Smooth muscle cell (in vitro differentiated cells): Measurements from ENCODE around the gene ACSM5. TPM values are rescaled to one million over a fixed set of nuclear protein-coding genes. Genes with fewer than 3 reads are reported as not detected.

Experiments
- DNase-seq: peaks from one replicate; lab custom pipeline; 2025; ENCODE audit not compliant: unreplicated experiment; lab: John Stamatoyannopoulos, UW
- H2AFZ ChIP-seq: fragments of 200-600 bp; sonication (generic); 2 replicates; pipeline ENCODE4 v1.6.0; 2016; ENCODE audit warnings: antibody characterized with exemption, low read depth, mild to moderate bottlenecking
- H3F3A ChIP-seq: fragments of 200-600 bp; sonication (generic); 2 replicates; pipeline ENCODE4 v1.6.0; 2017; ENCODE audit warnings: antibody characterized with exemption, low read depth
- H3K27ac ChIP-seq: fragments of 200-600 bp; sonication (generic); 2 replicates; pipeline ENCODE4 v1.5.1; 2016; ENCODE audit warnings: low read depth, mild to moderate bottlenecking
- H3K27me3 ChIP-seq: fragments of 200-600 bp; sonication (generic); 2 replicates; pipeline ENCODE4 v1.6.1; 2016; ENCODE audit warnings: low read depth, mild to moderate bottlenecking
- H3K36me3 ChIP-seq: fragments of 200-600 bp; sonication (generic); 2 replicates; pipeline ENCODE4 v1.5.1; 2016; ENCODE audit warnings: low read depth
- H3K4me1 ChIP-seq: fragments of 200-600 bp; sonication (generic); 2 replicates; pipeline ENCODE4 v1.5.1; 2016; ENCODE audit warnings: low read depth
- H3K4me2 ChIP-seq: fragments of 200-600 bp; sonication (generic); 2 replicates; pipeline ENCODE4 v1.6.0; 2016; ENCODE audit warnings: mild to moderate bottlenecking
- H3K4me3 ChIP-seq: fragments of 200-600 bp; sonication (generic); 2 replicates; pipeline ENCODE4 v1.5.1; 2016; ENCODE audit warnings: mild to moderate bottlenecking
- H3K79me2 ChIP-seq: fragments of 200-600 bp; sonication (generic); 2 replicates; pipeline ENCODE4 v1.6.0; 2016; ENCODE audit warnings: low read depth, mild to moderate bottlenecking
- H3K9ac ChIP-seq: fragments of 200-600 bp; sonication (generic); 2 replicates; pipeline ENCODE4 v1.6.0; 2016; ENCODE audit warnings: low read depth
- H3K9me3 ChIP-seq: fragments of 200-600 bp; sonication (generic); replicated peaks from 2 replicates; pipeline ENCODE4 v1.5.1; 2016; ENCODE audit warnings: low read depth
- H4K20me1 ChIP-seq: fragments of 200-600 bp; sonication (generic); 2 replicates; pipeline ENCODE4 v1.6.0; 2016; ENCODE audit warnings: low read depth
- CTCF ChIP-seq: fragments of 200-600 bp; sonication (generic); IDR thresholded peaks from 2 replicates; pipeline ENCODE4 v1.5.1; 2017; ENCODE audit warnings: borderline replicate concordance, mild to moderate bottlenecking, antibody characterized with exemption; ENCODE audit not compliant: insufficient read depth, poor library complexity, severe bottlenecking
- WGBS: methylation state at CpG from one replicate; pipeline ENCODE4 v1.1.7; 2016; ENCODE audit warnings: low lambda C conversion rate; 5-methylcytosine and 5-hydroxymethylcytosine counted together
- polyA plus RNA-seq: library from polyadenylated mRNA; unstranded; fragments of >200 nt; fragmentation: Nextera tagmentation; extraction: Ambion mirVana; gene quantifications from 2 replicates; pipeline ENCODE4 v1.2.1, GENCODE V29; 2016
- total RNA-seq: library from RNA; depleted of rRNA; stranded (reverse); fragments of >200 nt; gene quantifications from 2 replicates; pipeline ENCODE4 v1.2.3, GENCODE V29; 2014

ACSM5 gene
- total RNA-seq (not detected in 2 replicates), polyA plus RNA-seq (not detected in 2 replicates)

- Histone ChIP-seq H3K9ac (no peak within 1 kb of the TSS), H3K4me1 (no peaks in the 10 kb centered on the region), H2AFZ (no peak within 1 kb of the TSS), H3K36me3 (no peaks in the 10 kb centered on the region), H3K27ac (no peak within 1 kb of the TSS), H3K9me3 (no peaks in the 10 kb centered on the region), H3F3A (no peaks in the 10 kb centered on the region), H3K4me2 (no peak within 1 kb of the TSS), H3K27me3 (no peaks in the 10 kb centered on the region), H4K20me1 (no peaks in the 10 kb centered on the region), H3K79me2 (no peaks in the 10 kb centered on the region), H3K4me3 (no peak within 1 kb of the TSS)
- WGBS, result 54% methylated on average over 5 of the region's 6 CpGs
- DNase-seq, result no peak
- TF ChIP-seq CTCF, result no peak
Observed at GRCh38 chr16:20409398-20410120, at the start of gene ACSM5. Gene ACSM5 (plus strand): TSS chr16:20409534. CDS start chr16:20411485, 1,951 bp downstream.

GRCh38 chr16:20359997-20360396, 49.3 kb upstream of the ACSM5 start:
- no peaks in the 10 kb centered on the region for H3K9me3 ChIP-seq

GRCh38 chr16:20363191-20363590, 46.1 kb upstream of the ACSM5 start:
- H3K27ac ChIP-seq, result no peak overlapping the region
- no peak for DNase-seq
- no peaks in the 10 kb centered on the region for H3K79me2 ChIP-seq
- no peaks in the 10 kb centered on the region for H3F3A ChIP-seq
- no peaks in the 10 kb centered on the region for H4K20me1 ChIP-seq
- H3K36me3 ChIP-seq, result no peaks in the 10 kb centered on the region
- TF ChIP-seq CTCF, result no peak
- peaks cover 3% of the 10 kb centered on the region for H3K27me3 ChIP-seq
- WGBS, result 78% methylated on average over 2 of the region's 2 CpGs
- H2AFZ ChIP-seq, result no peak overlapping the region
- no peak overlapping the region for H3K4me3 ChIP-seq
- H3K4me1 ChIP-seq, result no peaks in the 10 kb centered on the region
- H3K9me3 ChIP-seq, result no peaks in the 10 kb centered on the region
- H3K4me2 ChIP-seq, result no peak overlapping the region
- H3K9ac ChIP-seq, result no peak overlapping the region

More at GRCh38 chr16:20359997-20360396, 49.3 kb upstream of the ACSM5 start:
- DNase-seq, result no peak
- no peaks in the 10 kb centered on the region for H3F3A ChIP-seq
- H4K20me1 ChIP-seq, result no peaks in the 10 kb centered on the region
- no peak overlapping the region for H2AFZ ChIP-seq
- peak; percentile 19 for TF ChIP-seq CTCF
- WGBS, result 36% methylated on average over 2 of the region's 2 CpGs
- no peaks in the 10 kb centered on the region for H3K36me3 ChIP-seq
- no peaks in the 10 kb centered on the region for H3K4me1 ChIP-seq
- H3K4me3 ChIP-seq, result no peak overlapping the region
- no peak overlapping the region for H3K9ac ChIP-seq
- peaks cover 3% of the 10 kb centered on the region for H3K27me3 ChIP-seq
- no peak overlapping the region for H3K27ac ChIP-seq
- no peak overlapping the region for H3K4me2 ChIP-seq
- no peaks in the 10 kb centered on the region for H3K79me2 ChIP-seq

GRCh38 chr16:20364051-20364450, 45.3 kb upstream of the ACSM5 start:
- Histone ChIP-seq H2AFZ (no peak overlapping the region), H3K27me3 (peaks cover 3% of the 10 kb centered on the region), H3K4me2 (no peak overlapping the region), H4K20me1 (no peaks in the 10 kb centered on the region), H3K79me2 (no peaks in the 10 kb centered on the region), H3K9me3 (no peaks in the 10 kb centered on the region), H3K9ac (no peak overlapping the region), H3K4me1 (no peaks in the 10 kb centered on the region), H3K36me3 (no peaks in the 10 kb centered on the region), H3F3A (no peaks in the 10 kb centered on the region), H3K4me3 (no peak overlapping the region), H3K27ac (no peak overlapping the region)
- 81% methylated on average over 3 of the region's 3 CpGs for WGBS
- no peak for DNase-seq
- no peak for TF ChIP-seq CTCF
